HG03045 (cell line): Measurements from ENCODE around the gene PIMREG.

Experiments
- ATAC-seq: cut with Tn5 transposase; IDR thresholded peaks from one replicate; pipeline ENCODE4 v1.9.1; 2021; ENCODE audit warnings: mild to moderate bottlenecking, moderate library complexity; ENCODE audit not compliant: unreplicated experiment

The PIMREG gene

GRCh38 chr17:6443692-6444570, at the start of gene PIMREG:
PIMREG (plus strand) TSS chr17:6444455; CDS start chr17:6445111, 656 bp downstream.
- ATAC-seq = peak; percentile 89

DNA sequence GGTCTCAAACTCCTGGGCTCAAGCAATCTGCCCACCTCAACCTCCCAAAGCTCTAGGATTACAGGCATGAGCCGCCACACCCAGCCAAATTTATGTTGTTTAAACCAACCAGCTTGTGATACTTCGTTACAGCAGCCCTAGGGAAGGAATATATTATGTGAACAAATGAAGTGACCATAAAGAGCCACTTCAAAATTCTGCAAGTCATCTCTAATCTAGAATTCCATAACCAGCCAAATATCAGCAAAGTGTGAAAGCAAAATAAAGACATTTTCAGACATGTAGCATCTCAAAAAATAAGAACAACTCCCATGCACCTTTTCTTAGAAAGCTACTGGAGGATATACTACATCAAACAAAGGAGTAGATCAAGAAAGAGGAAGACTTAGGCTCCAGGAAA, 45.3 kb upstream of the PIMREG start:
- no peak for ATAC-seq

- no peak for ATAC-seq
Measured at GRCh38 chr17:6402258-6402657, 42.0 kb upstream of the PIMREG start.

DNA sequence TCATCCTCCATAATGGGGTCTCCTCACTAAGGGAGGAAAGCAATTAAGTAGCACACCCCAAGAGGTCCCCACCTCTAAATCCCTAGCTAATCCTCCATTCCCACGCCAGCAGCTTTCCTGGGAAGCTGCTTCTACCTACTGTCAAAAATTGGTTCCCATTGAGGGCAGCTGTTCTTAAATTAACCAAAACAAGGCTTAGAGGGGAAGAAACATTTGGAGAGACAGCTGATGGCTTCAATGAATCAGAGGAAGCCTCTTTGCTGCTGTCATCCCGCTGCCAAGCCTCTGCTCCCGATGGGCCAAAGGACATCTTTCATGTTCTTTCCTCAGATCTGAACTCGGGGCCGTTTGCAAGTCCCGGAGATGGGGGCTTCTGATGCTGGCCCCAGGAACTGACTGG, 36.0 kb upstream of the PIMREG start:
- ATAC-seq = no peak

- ATAC-seq = no peak
Measured at GRCh38 chr17:6408735-6409134, 35.5 kb upstream of the PIMREG start.

DNA sequence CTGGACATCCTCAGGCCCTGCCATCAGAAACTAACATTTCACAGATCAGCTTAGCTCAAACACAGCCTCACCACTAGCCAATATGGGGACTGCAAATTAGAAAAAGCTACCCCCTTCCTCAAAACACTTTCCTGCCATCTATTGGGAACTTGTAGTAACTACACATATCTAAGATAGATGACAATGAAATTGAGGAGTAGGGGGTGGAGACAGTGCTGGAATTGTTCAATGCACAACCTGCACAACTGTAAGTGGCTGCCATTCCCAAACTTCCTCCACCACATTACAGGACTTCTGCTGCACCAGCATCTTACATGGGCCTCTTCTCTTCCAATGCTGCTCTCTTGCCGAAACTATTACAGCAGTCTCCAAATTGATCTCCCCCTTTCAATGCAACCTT, 31.2 kb upstream of the PIMREG start:
- ATAC-seq = no peak

DNA sequence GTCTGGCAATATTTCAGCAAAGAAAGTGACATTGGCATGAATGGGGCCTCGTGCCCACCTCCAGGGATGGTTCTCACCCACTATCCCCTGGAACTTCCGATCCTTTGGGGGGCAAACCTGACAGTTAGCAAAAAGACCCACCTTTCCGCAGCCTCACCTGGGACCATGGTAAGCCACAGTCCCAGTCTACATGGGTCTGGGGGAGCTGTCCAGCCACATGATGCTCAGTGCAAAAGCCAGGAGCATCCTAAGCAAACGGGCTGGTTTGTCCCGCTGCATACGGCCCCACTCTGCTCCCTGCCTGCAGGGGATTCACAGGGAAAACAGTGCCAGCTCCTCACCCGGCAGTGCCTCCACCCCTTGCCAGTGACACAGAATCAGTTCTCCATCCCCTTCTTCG, 28.6 kb upstream of the PIMREG start:
- no peak for ATAC-seq

GRCh38 chr17:6420173-6420641, 24.0 kb upstream of the PIMREG start:
- ATAC-seq = no peak

DNA sequence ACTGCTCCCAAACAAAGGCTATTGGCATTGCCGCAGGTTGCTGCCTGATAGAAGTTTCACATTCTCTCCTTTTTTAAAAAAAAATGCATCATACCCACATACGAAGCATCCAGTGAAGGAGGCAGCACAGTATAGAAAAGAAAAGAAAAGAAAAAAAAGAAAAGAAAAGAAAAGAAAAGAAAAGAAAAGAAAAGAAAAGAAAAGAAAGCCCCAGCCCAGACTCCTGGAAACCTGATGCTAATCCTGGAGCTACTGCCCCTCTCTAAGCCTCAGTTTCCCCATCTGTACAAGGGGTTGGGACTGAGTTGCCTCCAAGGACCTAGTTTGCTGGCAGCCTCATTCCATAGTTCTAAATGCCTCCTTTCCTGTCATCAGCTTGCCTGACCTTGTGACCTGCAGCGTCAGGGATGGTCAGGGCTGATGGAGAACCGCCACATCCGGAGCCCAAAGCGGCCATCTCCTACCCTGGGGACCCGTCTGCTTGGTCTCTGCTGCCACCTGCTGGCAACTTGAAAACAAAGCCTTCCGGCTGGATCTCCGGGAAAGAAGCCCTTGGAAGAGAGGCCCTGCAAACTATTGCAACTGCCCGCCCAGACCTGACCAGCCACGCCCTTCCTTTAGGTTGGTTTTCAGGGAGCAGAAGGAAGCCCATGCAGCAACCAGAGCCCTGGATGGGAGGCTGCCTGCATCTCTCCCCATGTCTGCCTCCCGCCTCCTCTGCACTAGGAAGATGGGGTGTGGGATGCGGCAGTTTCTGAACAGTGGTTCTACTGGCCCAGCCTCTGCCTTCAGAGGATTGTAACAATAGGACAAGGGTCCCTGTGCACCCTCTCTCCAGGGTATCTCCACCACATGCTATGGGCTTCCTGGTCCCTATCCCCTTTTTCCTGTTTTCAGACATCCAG, 22.3 kb upstream of the PIMREG start:
- ATAC-seq = no peak

GRCh38 chr17:6422654-6423241, 21.5 kb upstream of the PIMREG start:
- no peak for ATAC-seq

DNA sequence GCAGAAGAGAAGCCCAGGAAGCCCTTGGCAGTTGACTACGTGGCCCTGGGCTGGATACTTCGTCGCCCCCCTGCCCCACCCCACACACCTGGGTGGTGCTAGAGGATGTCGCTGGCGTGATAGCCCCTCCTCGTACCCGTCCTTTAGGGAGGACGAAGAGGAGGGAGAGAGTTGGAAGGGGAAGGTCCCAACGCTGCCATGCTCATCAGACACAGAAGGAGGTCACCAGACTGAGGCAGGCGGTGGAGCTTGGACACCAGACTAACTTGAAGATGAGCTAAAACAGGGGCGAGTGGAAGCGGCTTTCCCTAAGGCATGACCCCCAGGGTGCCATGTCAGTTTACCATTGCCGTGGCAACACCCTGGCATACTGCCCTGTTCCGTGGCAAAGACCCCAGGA, 20.3 kb upstream of the PIMREG start:
- no peak for ATAC-seq

DNA sequence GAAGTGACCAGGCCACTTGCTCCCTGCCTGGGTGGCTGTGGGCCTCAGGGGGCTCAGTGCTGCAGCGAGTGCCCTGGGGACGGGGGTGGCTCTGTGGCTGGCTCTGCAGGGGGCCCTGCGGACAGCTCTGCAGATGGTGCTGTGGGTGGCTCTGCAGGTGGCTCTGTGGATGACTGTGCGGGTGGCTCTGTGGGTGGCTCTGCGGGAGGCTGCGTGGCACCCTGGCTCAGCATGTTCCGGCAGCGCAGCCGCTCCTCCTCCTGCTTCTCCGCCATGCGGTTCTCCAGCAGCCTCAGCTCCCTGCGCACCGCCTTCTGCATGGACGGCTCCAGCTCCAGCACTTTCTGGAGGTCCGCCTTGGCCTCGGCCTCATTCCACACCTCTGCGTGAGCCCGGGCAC, 18.8 kb upstream of the PIMREG start:
- no peak for ATAC-seq

- ATAC-seq = no peak
Measured at GRCh38 chr17:6426356-6427101, 17.7 kb upstream of the PIMREG start.

DNA sequence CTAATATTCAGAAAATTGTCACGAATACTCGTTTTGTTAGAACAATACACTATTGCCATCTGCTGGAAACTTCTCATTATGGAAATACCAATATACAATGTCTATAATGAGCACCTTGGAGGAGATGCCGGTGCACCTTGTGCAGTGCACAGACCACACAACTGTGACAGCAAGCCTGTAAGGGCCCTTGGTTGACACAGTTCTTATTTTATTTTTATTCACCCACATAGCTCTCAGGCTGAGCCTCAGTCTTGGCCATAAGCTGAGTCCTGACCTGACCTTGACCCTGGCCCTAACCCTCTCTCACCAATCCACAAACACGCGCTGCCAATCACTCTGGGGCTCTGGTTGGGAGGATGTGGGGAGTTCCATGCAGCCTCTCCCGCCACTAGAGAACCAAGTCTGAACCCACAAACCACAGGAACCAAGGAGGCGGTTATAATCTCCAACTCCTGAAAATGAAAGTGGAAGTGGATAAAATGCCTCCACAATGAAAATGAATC, 16.9 kb upstream of the PIMREG start:
- ATAC-seq = no peak

DNA sequence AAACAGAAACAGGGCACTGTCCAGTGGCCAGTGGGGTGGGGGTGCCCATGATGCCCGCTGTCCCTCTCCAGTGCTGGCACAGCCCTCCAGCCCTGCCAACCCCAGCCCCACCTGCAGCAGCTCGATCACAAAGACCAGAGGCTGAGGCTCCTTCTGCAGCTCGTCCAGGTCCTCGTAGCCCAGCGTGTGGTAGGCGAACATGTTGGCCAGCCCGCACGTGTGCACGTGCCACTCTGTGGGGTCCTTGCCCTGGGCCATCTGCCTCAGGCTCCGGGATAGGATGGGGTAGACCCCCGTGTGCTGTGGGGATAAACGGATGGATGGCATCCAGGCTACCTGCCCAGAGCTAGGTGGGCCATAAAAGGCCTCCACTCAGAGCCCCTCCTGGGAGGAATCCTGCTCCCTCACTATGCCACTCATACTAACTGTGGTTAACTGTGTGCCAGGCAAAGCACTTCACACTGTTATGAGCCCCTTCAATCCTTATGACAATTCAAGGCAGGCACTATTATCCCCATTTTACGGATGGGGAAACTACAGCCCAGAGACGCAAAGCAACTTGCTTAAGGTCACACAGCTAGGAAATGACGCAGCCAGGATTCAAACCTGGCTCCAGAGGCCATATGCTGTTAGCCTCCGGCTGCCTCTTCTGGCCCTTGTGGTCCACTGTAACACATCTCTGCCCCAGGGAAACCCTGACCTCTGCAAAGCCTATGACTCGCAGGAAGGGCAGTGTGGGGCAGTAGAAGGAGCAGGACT, 15.9 kb upstream of the PIMREG start:
- no peak for ATAC-seq

DNA sequence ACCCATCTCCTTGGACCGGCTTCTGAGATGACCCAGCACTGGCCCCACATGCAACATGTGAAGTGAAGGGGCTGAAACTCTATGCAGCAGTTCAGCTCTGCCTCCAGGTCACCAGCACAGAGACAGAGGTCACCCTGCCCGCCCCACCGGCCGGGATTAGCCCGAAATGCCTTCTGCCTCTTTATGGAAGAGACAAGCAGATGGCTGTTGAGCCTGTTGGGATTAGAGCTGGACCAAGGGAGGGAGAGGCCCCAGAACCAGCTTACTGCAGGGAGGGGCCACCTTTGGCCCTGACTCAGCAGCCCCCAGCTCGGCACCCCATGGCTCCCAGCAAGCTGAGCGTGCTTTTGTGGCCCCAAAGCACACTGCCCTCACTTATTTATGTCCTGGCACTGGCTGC, 15.0 kb upstream of the PIMREG start:
- ATAC-seq = no peak

GRCh38 chr17:6430769-6431168, 13.5 kb upstream of the PIMREG start:
- no peak for ATAC-seq

DNA sequence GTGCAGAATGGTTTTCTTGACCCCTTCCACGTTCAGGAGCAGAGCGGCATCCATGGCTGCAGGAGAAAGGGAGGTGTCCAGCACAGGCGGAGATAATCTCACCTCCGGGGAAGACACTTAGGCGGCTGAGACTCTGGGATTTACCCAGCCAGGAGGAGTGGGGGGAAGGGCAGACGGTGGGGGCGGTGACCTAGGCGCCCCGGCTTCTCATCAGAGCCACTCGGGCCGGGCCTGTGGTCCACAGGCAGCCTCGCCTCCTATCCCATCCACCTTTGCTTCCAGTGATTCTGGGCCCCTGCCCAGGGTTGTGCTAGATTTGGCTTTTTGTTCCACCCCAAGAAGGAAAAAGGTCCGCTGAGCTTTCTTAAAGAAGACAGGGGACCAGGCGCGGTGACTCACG, 9.2 kb upstream of the PIMREG start, which contains the start of gene AIPL1:
AIPL1 (minus strand) TSS at position 71 of the 400 bp plus-strand sequence; CDS start at position 54, 17 bp downstream.
- ATAC-seq = no peak

GRCh38 chr17:6435968-6436367, 8.3 kb upstream of the PIMREG start:
- no peak for ATAC-seq

GRCh38 chr17:6437466-6437865, 6.8 kb upstream of the PIMREG start:
- ATAC-seq = no peak
